GM12801 (cell line): ENCODE data around the gene KRTAP20-4.

Source experiments
- TF ChIP-seq, protein P1 (sequence below): IDR thresholded peaks from one replicate; pipeline ENCODE4 v1.5.1; 2011; ENCODE audit warnings: control low read depth; ENCODE audit not compliant: insufficient read length; ENCODE audit errors: extremely low read depth

KRTAP20-4 gene

DNA sequence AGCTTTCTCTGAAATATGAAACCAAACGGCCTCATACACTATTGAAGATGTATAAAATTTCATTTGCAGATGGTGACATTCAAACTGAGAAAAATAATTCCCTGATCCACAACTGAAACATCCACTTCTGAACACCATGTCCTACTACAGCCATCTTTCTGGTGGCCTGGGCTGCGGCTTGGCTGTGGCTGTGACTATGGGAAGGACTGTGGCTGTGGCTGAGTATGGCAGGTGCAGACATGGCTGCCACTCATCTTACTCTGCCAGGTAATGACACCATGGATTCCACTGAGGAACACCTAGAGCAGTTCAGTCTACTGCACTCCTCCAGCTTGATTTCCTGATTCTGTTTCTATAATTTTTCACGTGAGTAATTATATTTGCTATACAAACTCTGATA is at the start of gene KRTAP20-4:
Gene KRTAP20-4, plus strand, starts transcription at position 106 of the 400 bp plus-strand sequence.
- TF ChIP-seq, protein P1, sequence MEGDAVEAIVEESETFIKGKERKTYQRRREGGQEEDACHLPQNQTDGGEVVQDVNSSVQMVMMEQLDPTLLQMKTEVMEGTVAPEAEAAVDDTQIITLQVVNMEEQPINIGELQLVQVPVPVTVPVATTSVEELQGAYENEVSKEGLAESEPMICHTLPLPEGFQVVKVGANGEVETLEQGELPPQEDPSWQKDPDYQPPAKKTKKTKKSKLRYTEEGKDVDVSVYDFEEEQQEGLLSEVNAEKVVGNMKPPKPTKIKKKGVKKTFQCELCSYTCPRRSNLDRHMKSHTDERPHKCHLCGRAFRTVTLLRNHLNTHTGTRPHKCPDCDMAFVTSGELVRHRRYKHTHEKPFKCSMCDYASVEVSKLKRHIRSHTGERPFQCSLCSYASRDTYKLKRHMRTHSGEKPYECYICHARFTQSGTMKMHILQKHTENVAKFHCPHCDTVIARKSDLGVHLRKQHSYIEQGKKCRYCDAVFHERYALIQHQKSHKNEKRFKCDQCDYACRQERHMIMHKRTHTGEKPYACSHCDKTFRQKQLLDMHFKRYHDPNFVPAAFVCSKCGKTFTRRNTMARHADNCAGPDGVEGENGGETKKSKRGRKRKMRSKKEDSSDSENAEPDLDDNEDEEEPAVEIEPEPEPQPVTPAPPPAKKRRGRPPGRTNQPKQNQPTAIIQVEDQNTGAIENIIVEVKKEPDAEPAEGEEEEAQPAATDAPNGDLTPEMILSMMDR = no peak

DNA sequence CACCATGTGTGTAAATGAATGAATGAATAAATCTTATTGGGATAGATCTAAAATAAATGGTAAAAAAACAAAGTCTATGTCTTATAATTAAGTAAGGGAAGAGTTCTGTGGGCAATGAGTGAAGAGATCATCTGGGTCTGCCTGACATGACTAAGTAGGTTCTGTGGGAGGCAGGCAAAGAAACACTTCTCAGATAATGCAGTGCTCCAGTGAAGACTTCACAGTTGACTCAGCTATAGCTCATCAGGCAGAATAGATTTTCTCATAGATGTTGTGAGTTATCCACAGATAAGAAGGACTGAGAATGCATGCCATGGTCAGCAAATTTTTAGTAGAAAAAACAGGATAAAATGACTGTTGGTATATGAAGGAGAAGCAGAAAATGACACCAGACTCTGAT is 42.7 kb upstream of the KRTAP20-4 start:
- TF ChIP-seq, protein P1 = no peak

DNA sequence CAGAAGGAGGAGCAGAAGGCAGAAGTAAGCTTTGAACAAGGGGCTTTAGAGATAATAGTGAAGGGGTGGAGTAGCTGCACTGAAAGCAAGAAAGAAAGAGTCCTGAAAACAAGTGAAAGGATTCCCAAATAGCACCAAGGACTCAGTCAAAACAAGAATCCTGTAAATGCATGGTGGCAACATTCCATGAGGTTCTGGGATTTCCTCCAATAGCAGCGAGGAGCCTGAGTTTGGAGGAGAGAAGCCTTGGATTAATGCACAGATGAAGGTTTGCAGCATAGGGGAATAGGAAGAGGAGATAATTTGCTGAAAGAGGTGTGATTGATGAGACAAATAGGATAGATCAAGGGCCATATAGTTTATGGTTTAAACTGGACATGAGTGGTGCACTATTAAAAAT is 41.1 kb upstream of the KRTAP20-4 start:
- TF ChIP-seq, protein P1 = no peak

DNA sequence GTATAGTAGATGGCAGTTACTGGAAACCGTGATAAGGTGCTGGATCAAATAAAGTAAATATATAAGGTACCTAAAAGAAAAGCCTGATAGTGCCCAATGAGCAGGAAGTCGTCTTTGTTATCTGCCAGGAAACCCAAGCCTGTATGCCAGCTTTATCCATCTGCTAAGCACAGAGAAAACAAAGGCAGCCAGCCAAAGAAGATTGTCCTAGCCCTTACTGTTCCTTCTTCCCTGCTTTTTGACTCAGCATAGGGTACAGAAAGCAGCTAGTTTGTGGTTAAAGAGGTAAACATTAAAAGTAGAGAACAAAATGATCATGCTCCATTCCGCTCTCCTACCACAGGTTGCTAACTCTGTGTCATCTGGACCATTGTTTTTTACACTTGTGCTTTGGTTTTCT is 40.3 kb upstream of the KRTAP20-4 start:
- TF ChIP-seq, protein P1 = no peak

DNA sequence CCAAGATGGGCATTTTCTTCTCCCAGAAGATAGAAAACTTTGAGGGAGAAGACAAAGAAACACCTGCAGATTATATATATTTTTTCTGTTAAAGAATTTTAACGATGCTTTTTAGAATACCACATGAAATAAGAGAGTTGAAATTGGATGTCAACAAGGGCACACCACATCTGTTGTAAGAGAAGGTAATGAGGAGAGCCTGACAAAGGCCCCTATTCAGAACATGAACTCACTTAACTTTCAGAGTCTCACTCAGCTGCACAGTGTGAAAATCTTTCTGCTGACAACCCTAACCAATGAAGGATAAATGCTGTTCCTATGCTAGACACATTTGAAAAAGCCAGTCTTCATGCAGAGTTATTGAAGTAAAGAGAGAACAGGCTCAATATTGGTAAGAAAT is 37.6 kb upstream of the KRTAP20-4 start:
- TF ChIP-seq, protein P1 = no peak

DNA sequence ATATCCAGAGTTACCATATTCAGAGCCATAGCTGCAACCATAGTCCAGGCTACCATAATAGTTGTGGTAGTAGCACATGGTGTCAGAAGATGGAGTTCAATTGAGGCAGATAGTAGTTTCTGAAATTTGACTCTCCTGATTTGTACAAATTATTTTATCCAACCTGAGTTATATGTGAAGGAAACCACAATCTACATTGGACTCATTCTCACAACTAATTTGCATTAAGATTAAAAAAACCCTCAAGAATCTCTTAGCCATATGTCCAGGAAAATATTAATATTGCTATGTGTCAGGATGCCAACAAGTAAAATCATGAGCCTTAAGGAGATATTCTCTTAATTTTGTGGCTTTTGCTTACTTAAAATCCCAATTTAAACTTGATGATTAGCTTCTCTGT is 30.1 kb upstream of the KRTAP20-4 start, which contains the start of gene KRTAP22-2:
Gene KRTAP22-2, minus strand, starts transcription at position 101 of the 400 bp plus-strand sequence.
- TF ChIP-seq, protein P1 = no peak

DNA sequence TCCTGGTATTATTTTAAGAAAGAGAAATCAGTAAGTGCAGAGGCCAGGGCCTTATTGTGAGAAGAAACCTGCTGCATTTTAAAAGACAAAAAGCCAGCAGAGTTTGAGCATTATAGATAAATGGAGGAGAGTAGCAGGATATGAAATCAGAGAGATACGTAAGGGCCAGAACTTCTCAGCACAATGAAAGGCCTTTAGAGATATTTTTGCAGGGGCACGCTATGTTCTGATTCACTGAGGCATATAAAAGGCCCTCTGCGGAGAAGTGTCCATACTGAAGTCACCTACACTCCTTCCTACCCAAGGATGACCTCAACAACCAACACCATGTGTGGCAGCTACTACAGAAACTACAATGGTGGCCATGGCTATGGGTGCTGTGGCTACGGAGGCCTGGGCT is 28.3 kb upstream of the KRTAP20-4 start, which contains the start of gene KRTAP6-3:
Gene KRTAP6-3, plus strand, starts transcription at position 301 of the 400 bp plus-strand sequence. Its CDS starts 6 bp downstream, at position 307.
- TF ChIP-seq, protein P1 = no peak
